ENCODE data around the gene THSD4. TPM values are rescaled to one million over a fixed set of nuclear protein-coding genes. Genes with fewer than 3 reads are reported as not detected.

Gene THSD4
- total RNA-seq, 4 donors from 2014 or later: 2.7 to 49.2 (median 15.8) TPM

GRCh38 chr15:71341811-71342550 lies 226.7 kb downstream of the THSD4 start:
- ATAC-seq (ENCODE audit: low FRiP score): no peak

GRCh38 chr15:71342658-71343057 lies 227.4 kb downstream of the THSD4 start:
- DNase-seq (ENCODE audit: low spot score) (no peak), ATAC-seq (ENCODE audit: low FRiP score) (no peak)
- no peak for TF ChIP-seq CTCF (IDR thresholded peaks at IDR 0.05)

More at GRCh38 chr15:71341811-71342550, 226.7 kb downstream of the THSD4 start:
- TF ChIP-seq CTCF (IDR thresholded peaks at IDR 0.05): no peak
- no peak for DNase-seq (ENCODE audit: low spot score)

- TF ChIP-seq CTCF (IDR thresholded peaks at IDR 0.05): no peak
- no peak for DNase-seq (ENCODE audit: low spot score)
- ATAC-seq (ENCODE audit: low FRiP score): no peak
These were observed 229.0 kb downstream of the THSD4 start for GRCh38 chr15:71344316-71344715.

GRCh38 chr15:71345186-71345585 lies 229.9 kb downstream of the THSD4 start:
- TF ChIP-seq CTCF (IDR thresholded peaks at IDR 0.05): no peak
- no peak for ATAC-seq (ENCODE audit: low FRiP score)
- no peak for DNase-seq (ENCODE audit: low spot score)

- no peak for ATAC-seq (ENCODE audit: low FRiP score)
- DNase-seq (ENCODE audit: low spot score): no peak
- TF ChIP-seq CTCF (IDR thresholded peaks at IDR 0.05): no peak
These were observed 231.2 kb downstream of the THSD4 start for GRCh38 chr15:71346464-71346863.

- ATAC-seq (ENCODE audit: low FRiP score): no peak
- DNase-seq (ENCODE audit: low spot score): no peak
- TF ChIP-seq CTCF (IDR thresholded peaks at IDR 0.05): no peak
These were observed 233.3 kb downstream of the THSD4 start for GRCh38 chr15:71348597-71348996.

GRCh38 chr15:71349336-71349735 lies 234.1 kb downstream of the THSD4 start:
- DNase-seq (ENCODE audit: low spot score): no peak
- no peak for TF ChIP-seq CTCF (IDR thresholded peaks at IDR 0.05)
- ATAC-seq (ENCODE audit: low FRiP score): no peak
